WTC11 (cell line): ENCODE results near the gene LRRC1. TPM values are rescaled to one million over a fixed set of nuclear protein-coding genes. Genes with fewer than 3 reads are reported as not detected.

Experiments
- ATAC-seq: fragments of 200-7000 bp; cut with Tn5 transposase; 2 replicates; pipeline ENCODE4 v1.10.0; 2021; ENCODE audit warnings: mild to moderate bottlenecking, moderate library complexity
- CTCF ChIA-PET: fragments of 300-600 bp; sonication (Branson Sonifier 250); formaldehyde crosslinking; loops from one replicate; lab custom pipeline; 2021; ENCODE audit warnings: antibody characterized with exemption; lab: Charles Lee
- POLR2A ChIA-PET: fragments of 350-600 bp; sonication (Branson Sonifier 250); formaldehyde crosslinking; loops from one replicate; lab custom pipeline; 2021; ENCODE audit warnings: antibody characterized with exemption; lab: Charles Lee
- DNase-seq: peaks from one replicate; pipeline ENCODE4 v3.0.0; 2021; ENCODE audit warnings: low spot score
- H3K27ac Mint-ChIP-seq: 2 replicates; pipeline ENCODE4 v1.8.0; 2021; ENCODE audit warnings: mixed read lengths
- H3K27me3 Mint-ChIP-seq: 2 replicates; pipeline ENCODE4 v1.8.0; 2021; ENCODE audit warnings: low read depth, mild to moderate bottlenecking, moderate library complexity, mixed read lengths
- H3K36me3 Mint-ChIP-seq: 2 replicates; pipeline ENCODE4 v1.8.0; 2021; ENCODE audit warnings: mixed read lengths
- H3K4me1 Mint-ChIP-seq: 2 replicates; pipeline ENCODE4 v1.8.0; 2022; ENCODE audit warnings: mixed read lengths
- H3K4me3 Mint-ChIP-seq: 2 replicates; pipeline ENCODE4 v1.8.0; 2021; ENCODE audit warnings: mild to moderate bottlenecking, moderate library complexity, mixed read lengths
- H3K9me3 Mint-ChIP-seq: 2 replicates; pipeline ENCODE4 v1.8.0; 2021; ENCODE audit warnings: mixed read lengths
- ATF1 ChIP-seq: sonication (generic); formaldehyde crosslinking; IDR thresholded peaks from 2 replicates; pipeline ENCODE4 v1.8.1; 2023; ENCODE audit warnings: mild to moderate bottlenecking, moderate library complexity, missing genetic modification reagents
- ELF4 ChIP-seq: sonication (generic); formaldehyde crosslinking; IDR thresholded peaks from 2 replicates; pipeline ENCODE4 v1.8.1; 2022; ENCODE audit warnings: low read depth, mild to moderate bottlenecking, moderate library complexity, missing genetic modification reagents
- FOXJ3 ChIP-seq: sonication (generic); formaldehyde crosslinking; IDR thresholded peaks from 2 replicates; pipeline ENCODE4 v1.9.0; 2021; ENCODE audit warnings: missing genetic modification reagents, mild to moderate bottlenecking, borderline replicate concordance
- GRHL2 ChIP-seq: fragments of 250-450 bp; sonication (Bioruptor Pico); IDR thresholded peaks from 2 replicates; pipeline ENCODE4 v1.8.0; 2022; ENCODE audit warnings: mild to moderate bottlenecking, moderate library complexity; ENCODE audit not compliant: insufficient replicate concordance, severe bottlenecking
- GTF2I ChIP-seq: fragments of 250-450 bp; sonication (Bioruptor Pico); conservative IDR thresholded peaks from 2 replicates; pipeline ENCODE4 v1.4.0; 2021; ENCODE audit warnings: mild to moderate bottlenecking
- MXD4 ChIP-seq: fragments of 250-450 bp; sonication (Bioruptor Pico); IDR thresholded peaks from 2 replicates; pipeline ENCODE4 v1.8.0; 2021; ENCODE audit warnings: mild to moderate bottlenecking, moderate library complexity, borderline replicate concordance
- NR1H2 ChIP-seq: sonication (generic); formaldehyde crosslinking; IDR thresholded peaks from 2 replicates; pipeline ENCODE4 v1.9.0; 2021; ENCODE audit warnings: mild to moderate bottlenecking, moderate library complexity, missing genetic modification reagents
- NR2C2 ChIP-seq: sonication (generic); formaldehyde crosslinking; IDR thresholded peaks from 2 replicates; pipeline ENCODE4 v1.8.0; 2022; ENCODE audit warnings: mild to moderate bottlenecking, missing genetic modification reagents
- OVOL2 ChIP-seq: fragments of 250-450 bp; sonication (Bioruptor Pico); IDR thresholded peaks from 2 replicates; pipeline ENCODE4 v1.9.0; 2021; ENCODE audit warnings: mild to moderate bottlenecking, borderline replicate concordance
- RELA ChIP-seq: sonication (generic); formaldehyde crosslinking; IDR thresholded peaks from 2 replicates; pipeline ENCODE4 v1.8.1; 2022; ENCODE audit warnings: missing genetic modification reagents, mild to moderate bottlenecking, borderline replicate concordance
- SMAD3 ChIP-seq: sonication (generic); formaldehyde crosslinking; IDR thresholded peaks from 2 replicates; pipeline ENCODE4 v1.8.0; 2022; ENCODE audit warnings: missing genetic modification reagents, mild to moderate bottlenecking, borderline replicate concordance
- SOX15 ChIP-seq: fragments of 250-450 bp; sonication (Bioruptor Pico); IDR thresholded peaks from 2 replicates; pipeline ENCODE4 v1.9.0; 2021; ENCODE audit warnings: mild to moderate bottlenecking
- ZNF121 ChIP-seq: sonication (generic); formaldehyde crosslinking; IDR thresholded peaks from 2 replicates; pipeline ENCODE4 v1.8.0; 2023; ENCODE audit warnings: missing genetic modification reagents
- ZNF232 ChIP-seq: sonication (generic); formaldehyde crosslinking; IDR thresholded peaks from 2 replicates; pipeline ENCODE4 v1.8.0; 2022; ENCODE audit warnings: mild to moderate bottlenecking, missing genetic modification reagents
- ZNF263 ChIP-seq: sonication (generic); formaldehyde crosslinking; IDR thresholded peaks from 2 replicates; pipeline ENCODE4 v1.8.1; 2022; ENCODE audit warnings: low read depth, mild to moderate bottlenecking, moderate library complexity, missing genetic modification reagents
- total RNA-seq: library from RNA; stranded (reverse); gene quantifications from 3 replicates; pipeline ENCODE4 v1.2.3, GENCODE V29; 2021
- TF ChIP-seq, protein P1 (sequence below): sonication (generic); formaldehyde crosslinking; IDR thresholded peaks from 2 replicates; pipeline ENCODE4 v1.8.0; 2022; ENCODE audit warnings: mild to moderate bottlenecking, missing genetic modification reagents
- TF ChIP-seq, protein P2 (sequence below): fragments of 250-450 bp; sonication (Bioruptor Pico); IDR thresholded peaks from 2 replicates; pipeline ENCODE4 v1.9.0; 2021; ENCODE audit warnings: mild to moderate bottlenecking
- TF ChIP-seq, protein P3 (sequence below): fragments of 250-450 bp; sonication (Bioruptor Pico); IDR thresholded peaks from 2 replicates; pipeline ENCODE4 v1.9.0; 2021; ENCODE audit warnings: mild to moderate bottlenecking, borderline replicate concordance
- TF ChIP-seq, protein P4 (sequence below): sonication (generic); formaldehyde crosslinking; IDR thresholded peaks from 2 replicates; pipeline ENCODE4 v1.8.1; 2023; ENCODE audit warnings: mild to moderate bottlenecking, missing genetic modification reagents
- TF ChIP-seq, protein P5 (sequence below): sonication (generic); formaldehyde crosslinking; IDR thresholded peaks from 2 replicates; pipeline ENCODE4 v1.8.1; 2023; ENCODE audit warnings: mild to moderate bottlenecking, missing genetic modification reagents, borderline replicate concordance
- TF ChIP-seq, protein P6 (sequence below): fragments of 250-450 bp; sonication (Bioruptor Pico); IDR thresholded peaks from 2 replicates; pipeline ENCODE4 v2.1.2; 2022; ENCODE audit warnings: mild to moderate bottlenecking, moderate library complexity

The LRRC1 gene
- total RNA-seq, 1 experiment from 2014 or later = 12.7 TPM

DNA sequence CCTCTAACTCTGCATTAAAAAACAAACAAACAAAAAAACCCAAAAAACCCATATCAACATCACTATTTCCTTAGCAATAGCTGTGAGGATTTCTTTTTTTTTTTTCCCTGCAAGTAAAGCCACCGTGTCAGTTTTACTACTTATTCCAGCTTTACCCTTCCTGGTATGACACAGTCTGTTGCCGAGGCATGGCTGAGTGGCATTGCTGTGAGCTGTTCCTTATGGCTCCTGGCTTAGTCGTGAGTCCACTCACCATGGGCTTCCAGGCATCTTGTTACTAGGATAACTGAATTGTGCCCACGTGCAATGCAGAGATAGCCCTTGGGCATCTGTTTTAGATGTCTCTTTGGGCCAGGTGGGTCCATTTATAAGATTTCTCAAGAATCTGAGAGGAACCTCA lies 84.8 kb downstream of the LRRC1 start:
- Mint-ChIP-seq H3K4me1 (peaks cover 9% of the 10 kb centered on the region), H3K27me3 (no peaks in the 10 kb centered on the region), H3K27ac (no peak overlapping the region), H3K4me3 (no peak overlapping the region), H3K36me3 (peaks cover 17% of the 10 kb centered on the region), H3K9me3 (peaks cover 21% of the 10 kb centered on the region)
- ChIA-PET CTCF (interaction anchor here (1.2 kb wide), 1 partner anchor 161 kb away, joined by 3 read pairs; no protein-coding TSS in a partner anchor), POLR2A (no interaction called here)
- DNase-seq (no peak), ATAC-seq (no peak)
- TF ChIP-seq MXD4 (CRISPR knock-in tag) (no peak), NR2C2 (CRISPR knock-in tag) (no peak), SOX15 (CRISPR knock-in tag) (no peak), NR1H2 (CRISPR knock-in tag) (no peak), ELF4 (no peak), ZNF263 (no peak), RELA (CRISPR knock-in tag) (no peak), SMAD3 (CRISPR knock-in tag) (no peak), GRHL2 (CRISPR knock-in tag) (no peak), ZNF121 (no peak), OVOL2 (no peak)
- TF ChIP-seq, protein P1, sequence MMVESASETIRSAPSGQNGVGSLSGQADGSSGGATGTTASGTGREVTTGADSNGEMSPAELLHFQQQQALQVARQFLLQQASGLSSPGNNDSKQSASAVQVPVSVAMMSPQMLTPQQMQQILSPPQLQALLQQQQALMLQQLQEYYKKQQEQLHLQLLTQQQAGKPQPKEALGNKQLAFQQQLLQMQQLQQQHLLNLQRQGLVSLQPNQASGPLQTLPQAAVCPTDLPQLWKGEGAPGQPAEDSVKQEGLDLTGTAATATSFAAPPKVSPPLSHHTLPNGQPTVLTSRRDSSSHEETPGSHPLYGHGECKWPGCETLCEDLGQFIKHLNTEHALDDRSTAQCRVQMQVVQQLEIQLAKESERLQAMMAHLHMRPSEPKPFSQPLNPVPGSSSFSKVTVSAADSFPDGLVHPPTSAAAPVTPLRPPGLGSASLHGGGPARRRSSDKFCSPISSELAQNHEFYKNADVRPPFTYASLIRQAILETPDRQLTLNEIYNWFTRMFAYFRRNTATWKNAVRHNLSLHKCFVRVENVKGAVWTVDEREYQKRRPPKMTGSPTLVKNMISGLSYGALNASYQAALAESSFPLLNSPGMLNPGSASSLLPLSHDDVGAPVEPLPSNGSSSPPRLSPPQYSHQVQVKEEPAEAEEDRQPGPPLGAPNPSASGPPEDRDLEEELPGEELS (CRISPR knock-in tag) = no peak
- TF ChIP-seq, protein P2, sequence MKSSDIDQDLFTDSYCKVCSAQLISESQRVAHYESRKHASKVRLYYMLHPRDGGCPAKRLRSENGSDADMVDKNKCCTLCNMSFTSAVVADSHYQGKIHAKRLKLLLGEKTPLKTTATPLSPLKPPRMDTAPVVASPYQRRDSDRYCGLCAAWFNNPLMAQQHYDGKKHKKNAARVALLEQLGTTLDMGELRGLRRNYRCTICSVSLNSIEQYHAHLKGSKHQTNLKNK (CRISPR knock-in tag) = no peak
- TF ChIP-seq, protein P3, sequence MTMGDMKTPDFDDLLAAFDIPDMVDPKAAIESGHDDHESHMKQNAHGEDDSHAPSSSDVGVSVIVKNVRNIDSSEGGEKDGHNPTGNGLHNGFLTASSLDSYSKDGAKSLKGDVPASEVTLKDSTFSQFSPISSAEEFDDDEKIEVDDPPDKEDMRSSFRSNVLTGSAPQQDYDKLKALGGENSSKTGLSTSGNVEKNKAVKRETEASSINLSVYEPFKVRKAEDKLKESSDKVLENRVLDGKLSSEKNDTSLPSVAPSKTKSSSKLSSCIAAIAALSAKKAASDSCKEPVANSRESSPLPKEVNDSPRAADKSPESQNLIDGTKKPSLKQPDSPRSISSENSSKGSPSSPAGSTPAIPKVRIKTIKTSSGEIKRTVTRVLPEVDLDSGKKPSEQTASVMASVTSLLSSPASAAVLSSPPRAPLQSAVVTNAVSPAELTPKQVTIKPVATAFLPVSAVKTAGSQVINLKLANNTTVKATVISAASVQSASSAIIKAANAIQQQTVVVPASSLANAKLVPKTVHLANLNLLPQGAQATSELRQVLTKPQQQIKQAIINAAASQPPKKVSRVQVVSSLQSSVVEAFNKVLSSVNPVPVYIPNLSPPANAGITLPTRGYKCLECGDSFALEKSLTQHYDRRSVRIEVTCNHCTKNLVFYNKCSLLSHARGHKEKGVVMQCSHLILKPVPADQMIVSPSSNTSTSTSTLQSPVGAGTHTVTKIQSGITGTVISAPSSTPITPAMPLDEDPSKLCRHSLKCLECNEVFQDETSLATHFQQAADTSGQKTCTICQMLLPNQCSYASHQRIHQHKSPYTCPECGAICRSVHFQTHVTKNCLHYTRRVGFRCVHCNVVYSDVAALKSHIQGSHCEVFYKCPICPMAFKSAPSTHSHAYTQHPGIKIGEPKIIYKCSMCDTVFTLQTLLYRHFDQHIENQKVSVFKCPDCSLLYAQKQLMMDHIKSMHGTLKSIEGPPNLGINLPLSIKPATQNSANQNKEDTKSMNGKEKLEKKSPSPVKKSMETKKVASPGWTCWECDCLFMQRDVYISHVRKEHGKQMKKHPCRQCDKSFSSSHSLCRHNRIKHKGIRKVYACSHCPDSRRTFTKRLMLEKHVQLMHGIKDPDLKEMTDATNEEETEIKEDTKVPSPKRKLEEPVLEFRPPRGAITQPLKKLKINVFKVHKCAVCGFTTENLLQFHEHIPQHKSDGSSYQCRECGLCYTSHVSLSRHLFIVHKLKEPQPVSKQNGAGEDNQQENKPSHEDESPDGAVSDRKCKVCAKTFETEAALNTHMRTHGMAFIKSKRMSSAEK (CRISPR knock-in tag) = no peak
- TF ChIP-seq, protein P4, sequence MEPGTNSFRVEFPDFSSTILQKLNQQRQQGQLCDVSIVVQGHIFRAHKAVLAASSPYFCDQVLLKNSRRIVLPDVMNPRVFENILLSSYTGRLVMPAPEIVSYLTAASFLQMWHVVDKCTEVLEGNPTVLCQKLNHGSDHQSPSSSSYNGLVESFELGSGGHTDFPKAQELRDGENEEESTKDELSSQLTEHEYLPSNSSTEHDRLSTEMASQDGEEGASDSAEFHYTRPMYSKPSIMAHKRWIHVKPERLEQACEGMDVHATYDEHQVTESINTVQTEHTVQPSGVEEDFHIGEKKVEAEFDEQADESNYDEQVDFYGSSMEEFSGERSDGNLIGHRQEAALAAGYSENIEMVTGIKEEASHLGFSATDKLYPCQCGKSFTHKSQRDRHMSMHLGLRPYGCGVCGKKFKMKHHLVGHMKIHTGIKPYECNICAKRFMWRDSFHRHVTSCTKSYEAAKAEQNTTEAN (CRISPR knock-in tag) = no peak

DNA sequence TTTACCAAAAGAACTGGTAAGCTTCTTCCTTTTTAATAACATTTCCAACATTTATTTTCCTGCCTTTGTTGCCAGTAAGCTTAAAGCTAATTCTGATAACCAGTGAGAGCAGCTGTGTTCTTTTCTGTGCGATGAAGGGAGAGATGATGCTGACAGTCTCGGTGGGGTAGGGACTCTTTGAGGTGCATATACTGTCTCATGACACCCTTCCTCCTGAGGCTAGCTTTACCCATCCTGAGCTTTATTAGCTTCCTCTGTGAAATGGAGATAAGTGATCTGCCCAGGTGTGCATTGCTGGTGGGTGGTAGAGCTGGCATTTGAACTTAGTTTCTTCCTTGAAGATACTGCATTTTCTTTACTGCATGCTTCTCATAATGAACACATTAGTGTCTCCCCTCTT lies 92.5 kb downstream of the LRRC1 start:
- CTCF ChIA-PET = interaction anchor here (1.0 to 2.3 kb wide), 3 partner anchors 159 to 208 kb away, joined by 3 to 6 read pairs (median 3); no protein-coding TSS in a partner anchor
- DNase-seq = no peak
- H3K27me3 Mint-ChIP-seq = no peaks in the 10 kb centered on the region
- H3K27ac Mint-ChIP-seq = no peak overlapping the region
- H3K9me3 Mint-ChIP-seq = no peaks in the 10 kb centered on the region
- no peaks in the 10 kb centered on the region for H3K36me3 Mint-ChIP-seq
- POLR2A ChIA-PET = no interaction called here
- peaks cover 45% of the 10 kb centered on the region for H3K4me1 Mint-ChIP-seq
- ATAC-seq = peak; percentile 52
- H3K4me3 Mint-ChIP-seq = no peak overlapping the region
- TF ChIP-seq, protein P2 (CRISPR knock-in tag) = no peak
- no peak for TF ChIP-seq FOXJ3 (CRISPR knock-in tag)
- TF ChIP-seq, protein P5, sequence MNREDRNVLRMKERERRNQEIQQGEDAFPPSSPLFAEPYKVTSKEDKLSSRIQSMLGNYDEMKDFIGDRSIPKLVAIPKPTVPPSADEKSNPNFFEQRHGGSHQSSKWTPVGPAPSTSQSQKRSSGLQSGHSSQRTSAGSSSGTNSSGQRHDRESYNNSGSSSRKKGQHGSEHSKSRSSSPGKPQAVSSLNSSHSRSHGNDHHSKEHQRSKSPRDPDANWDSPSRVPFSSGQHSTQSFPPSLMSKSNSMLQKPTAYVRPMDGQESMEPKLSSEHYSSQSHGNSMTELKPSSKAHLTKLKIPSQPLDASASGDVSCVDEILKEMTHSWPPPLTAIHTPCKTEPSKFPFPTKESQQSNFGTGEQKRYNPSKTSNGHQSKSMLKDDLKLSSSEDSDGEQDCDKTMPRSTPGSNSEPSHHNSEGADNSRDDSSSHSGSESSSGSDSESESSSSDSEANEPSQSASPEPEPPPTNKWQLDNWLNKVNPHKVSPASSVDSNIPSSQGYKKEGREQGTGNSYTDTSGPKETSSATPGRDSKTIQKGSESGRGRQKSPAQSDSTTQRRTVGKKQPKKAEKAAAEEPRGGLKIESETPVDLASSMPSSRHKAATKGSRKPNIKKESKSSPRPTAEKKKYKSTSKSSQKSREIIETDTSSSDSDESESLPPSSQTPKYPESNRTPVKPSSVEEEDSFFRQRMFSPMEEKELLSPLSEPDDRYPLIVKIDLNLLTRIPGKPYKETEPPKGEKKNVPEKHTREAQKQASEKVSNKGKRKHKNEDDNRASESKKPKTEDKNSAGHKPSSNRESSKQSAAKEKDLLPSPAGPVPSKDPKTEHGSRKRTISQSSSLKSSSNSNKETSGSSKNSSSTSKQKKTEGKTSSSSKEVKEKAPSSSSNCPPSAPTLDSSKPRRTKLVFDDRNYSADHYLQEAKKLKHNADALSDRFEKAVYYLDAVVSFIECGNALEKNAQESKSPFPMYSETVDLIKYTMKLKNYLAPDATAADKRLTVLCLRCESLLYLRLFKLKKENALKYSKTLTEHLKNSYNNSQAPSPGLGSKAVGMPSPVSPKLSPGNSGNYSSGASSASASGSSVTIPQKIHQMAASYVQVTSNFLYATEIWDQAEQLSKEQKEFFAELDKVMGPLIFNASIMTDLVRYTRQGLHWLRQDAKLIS (CRISPR knock-in tag) = no peak
- TF ChIP-seq, protein P6, sequence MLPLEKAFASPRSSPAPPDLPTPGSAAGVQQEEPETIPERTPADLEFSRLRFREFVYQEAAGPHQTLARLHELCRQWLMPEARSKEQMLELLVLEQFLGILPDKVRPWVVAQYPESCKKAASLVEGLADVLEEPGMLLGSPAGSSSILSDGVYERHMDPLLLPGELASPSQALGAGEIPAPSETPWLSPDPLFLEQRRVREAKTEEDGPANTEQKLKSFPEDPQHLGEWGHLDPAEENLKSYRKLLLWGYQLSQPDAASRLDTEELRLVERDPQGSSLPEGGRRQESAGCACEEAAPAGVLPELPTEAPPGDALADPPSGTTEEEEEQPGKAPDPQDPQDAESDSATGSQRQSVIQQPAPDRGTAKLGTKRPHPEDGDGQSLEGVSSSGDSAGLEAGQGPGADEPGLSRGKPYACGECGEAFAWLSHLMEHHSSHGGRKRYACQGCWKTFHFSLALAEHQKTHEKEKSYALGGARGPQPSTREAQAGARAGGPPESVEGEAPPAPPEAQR = no peak
- no peak for TF ChIP-seq ATF1 (CRISPR knock-in tag)
- no peak for TF ChIP-seq GTF2I (CRISPR knock-in tag)
- no peak for TF ChIP-seq NR1H2 (CRISPR knock-in tag)
- TF ChIP-seq ZNF232 (CRISPR knock-in tag) = no peak
